ENCODE results near the gene C4orf50. TPM values are rescaled to one million over a fixed set of nuclear protein-coding genes. Genes with fewer than 3 reads are reported as not detected.

C4orf50 gene
- total and polyA plus RNA-seq, 2 of the 8 experiments (the other 6 are each of a cell fraction or from before 2014, with no cell fraction given): 0.08 to 0.22 TPM

GRCh38 chr4:5893591-5893990, 124.6 kb downstream of the C4orf50 start:
- DNase-seq (ENCODE audit: low read depth in 1 of 2, low spot score in 2 of 2): no peak
- ChIA-PET CTCF (ENCODE audit: partially characterized antibody) (interaction anchor here (0.9 to 2.7 kb wide), 5 partner anchors 9 to 34 kb away, joined by 3 to 9 read pairs (median 3); no protein-coding TSS in a partner anchor), POLR2A (ENCODE audit: partially characterized antibody) (interaction anchor here (0.9 to 4.6 kb wide), 3 partner anchors 11 to 38 kb away, joined by 3 to 14 read pairs (median 3); no protein-coding TSS in a partner anchor)
- Histone ChIP-seq H3K18ac (ENCODE audit: extremely low read depth, low read length) (peak overlapping the region; percentile 52; the same call in 1 of the 2 replicates), H3K9ac (replicated peaks in 1 of 4; ENCODE audit: extremely low read depth in 1 of 4, low read depth in 3 of 4, low read length in 3 of 4) (no peak overlapping the region), H3K4ac (replicated peaks; ENCODE audit: insufficient read length, low read depth, low read length) (no peak overlapping the region), H3K79me1 (ENCODE audit: low read depth, low read length) (no peaks in the 10 kb centered on the region), H2BK5ac (ENCODE audit: low read depth, low read length) (no peak overlapping the region), H3K36me3 (ENCODE audit: control insufficient read depth in 2 of 4, insufficient read depth in 4 of 4, low read length in 3 of 4) (no peaks in the 10 kb centered on the region), H2BK15ac (ENCODE audit: low read length) (peak overlapping the region; percentile 100), H2BK12ac (ENCODE audit: low read depth, low read length) (peak overlapping the region; percentile 45; the same call in 1 of the 2 replicates), H3K4me1 (replicated peaks in 1 of 4; ENCODE audit: control insufficient read depth in 3 of 4, insufficient read depth in 4 of 4, low read length in 3 of 4) (peaks cover 13 to 35% (median 22%) of the 10 kb centered on the region in 4 experiments), H3K9me3 (ENCODE audit: insufficient read depth in 2 of 2, low read depth in 1 of 2, low read length in 1 of 2) (peaks cover 3 to 5% of the 10 kb centered on the region in 2 experiments; a peak in 2 of 4 replicates), H4K8ac (ENCODE audit: extremely low read depth, insufficient read depth, low read length) (no peak overlapping the region), H3K23me2 (ENCODE audit: low read depth, low read length) (peaks cover 15% of the 10 kb centered on the region), H2AK5ac (ENCODE audit: low read depth, low read length) (peak overlapping the region; percentile 32; the same call in 1 of the 2 replicates), H3K14ac (ENCODE audit: insufficient read length) (no peak overlapping the region), H3K4me3 (ENCODE audit: extremely low read depth in 1 of 4, insufficient read depth in 2 of 4, low read depth in 3 of 4, low read length in 4 of 4) (peak overlapping the region in 3 of 4 experiments; percentile 13 to 51 (median 43); a peak in 5 of 8 replicates), H3K23ac (ENCODE audit: insufficient read length) (no peak overlapping the region), H4K5ac (ENCODE audit: insufficient read length, low read depth, low read length) (no peak overlapping the region), H3K56ac (replicated peaks; ENCODE audit: insufficient read length, low read depth, low read length) (no peak overlapping the region), H4K20me1 (replicated peaks in 1 of 2; ENCODE audit: control insufficient read depth in 1 of 2, insufficient read depth in 2 of 2, low read length in 2 of 2) (peaks cover 10 to 17% of the 10 kb centered on the region in 2 experiments), H4K91ac (replicated peaks; ENCODE audit: insufficient read length, low read length) (no peak overlapping the region), H3K27me3 (replicated peaks in 1 of 4; ENCODE audit: control insufficient read depth in 3 of 4, extremely low read depth in 1 of 4, insufficient read depth in 3 of 4, low read length in 3 of 4) (peaks cover 27 to 81% (median 66%) of the 10 kb centered on the region in 4 experiments), H2AFZ (ENCODE audit: low read length) (0 out of 2 replicates have a peak overlapping the region, but pooled peaks have one; percentile 75), H2BK120ac (replicated peaks; ENCODE audit: low read depth, low read length) (no peak overlapping the region), H3K79me2 (ENCODE audit: control insufficient read depth in 1 of 2, insufficient read depth in 2 of 2, low read length in 2 of 2) (no peaks in the 10 kb centered on the region), H3K27ac (ENCODE audit: low read depth, low read length) (no peak overlapping the region), H3K4me2 (ENCODE audit: insufficient read depth in 1 of 2, low read depth in 2 of 2, low read length in 2 of 2) (peak overlapping the region; percentile 73 to 83), H2BK20ac (ENCODE audit: low read length) (peak overlapping the region; percentile 49; the same call in 1 of the 2 replicates)
- no peak for FAIRE-seq
- 84% methylated on average over 8 of the region's 8 CpGs; no CpG with 5 or more reads in 1 of the 2 experiments for WGBS, 2 experiments (ENCODE audit: extremely low coverage in 1 of 2, insufficient coverage in 1 of 2, insufficient read length in 1 of 2, insufficient replicate concordance in 2 of 2, low coverage in 1 of 2, low lambda C conversion rate in 2 of 2, missing lambda C conversion rate in 1 of 2)
- no peak for TF ChIP-seq KDM1A (IDR thresholded peaks at IDR 0.05; ENCODE audit: borderline replicate concordance, low read length)
- TF ChIP-seq TCF12 (IDR thresholded peaks at IDR 0.05; ENCODE audit: low read depth, low read length): no peak
- no peak for TF ChIP-seq BRCA1 (IDR thresholded peaks at IDR 0.05; ENCODE audit: low read depth, low read length)
- TF ChIP-seq SAP30 (IDR thresholded peaks at IDR 0.05; ENCODE audit: insufficient read depth, insufficient replicate concordance, low read length): no peak
- TF ChIP-seq RFX5 (IDR thresholded peaks at IDR 0.05; ENCODE audit: borderline replicate concordance, low read depth, low read length): no peak
- no peak for TF ChIP-seq NRF1 (IDR thresholded peaks at IDR 0.05; ENCODE audit: low read depth, low read length)
- TF ChIP-seq CHD1 (IDR thresholded peaks at IDR 0.05; ENCODE audit: low read depth, low read length): no peak
- TF ChIP-seq EZH2 (IDR thresholded peaks at IDR 0.05; ENCODE audit: low read depth, low read length, severe bottlenecking): no peak
- TF ChIP-seq SIN3A (conservative IDR thresholded peaks at IDR 0.05 in 1 of 2, IDR thresholded peaks at IDR 0.05 in 1 of 2; ENCODE audit: low read depth in 1 of 2, low read length in 2 of 2): no peak
- no peak for TF ChIP-seq ASH2L (IDR thresholded peaks at IDR 0.05; ENCODE audit: low read length)
- TF ChIP-seq USF2 (IDR thresholded peaks at IDR 0.05; ENCODE audit: low read length): no peak
- TF ChIP-seq JUND (IDR thresholded peaks at IDR 0.05; ENCODE audit: low read length): no peak

Measured in H1 (cell line).